HepG2 (cell line): ENCODE data around the gene SLC2A5. TPM values are rescaled to one million over a fixed set of nuclear protein-coding genes. Genes with fewer than 3 reads are reported as not detected.
A peak's percentile ranks its signal among the peaks of the same experiment; 100 is the strongest.

Source experiments
- ARID2 ChIP-seq: sonication (generic); formaldehyde crosslinking; IDR thresholded peaks from 2 replicates; pipeline ENCODE4 v1.8.1; 2022; ENCODE audit warnings: mild to moderate bottlenecking, missing genetic modification reagents, borderline replicate concordance
- CEBPZ ChIP-seq: IDR thresholded peaks from 2 replicates; pipeline ENCODE4 v1.6.1; 2012; ENCODE audit warnings: low read length, improper control_type of control experiment
- E2F2 ChIP-seq: sonication (generic); formaldehyde crosslinking; IDR thresholded peaks from 2 replicates; pipeline ENCODE4 v1.4.0; 2020; ENCODE audit warnings: missing genetic modification reagents, borderline replicate concordance
- GZF1 ChIP-seq: sonication (generic); formaldehyde crosslinking; IDR thresholded peaks from 2 replicates; pipeline ENCODE4 v1.5.1; 2020; ENCODE audit warnings: mild to moderate bottlenecking, missing genetic modification reagents
- HNF4G ChIP-seq, 2 experiments: sonication (generic) in 1 of 2; formaldehyde crosslinking in 1 of 2; IDR thresholded peaks; 2 replicates each; pipeline versions ENCODE4 v1.4.0 to v1.6.1; 2011 to 2020; ENCODE audit warnings: borderline replicate concordance in 2 of 2, low read depth in 2 of 2, mild to moderate bottlenecking in 2 of 2, low read length in 1 of 2, missing genetic modification reagents in 1 of 2, moderate library complexity in 1 of 2
- MEIS1 ChIP-seq: sonication (generic); formaldehyde crosslinking; IDR thresholded peaks from 2 replicates; pipeline ENCODE4 v1.9.0; 2021; ENCODE audit warnings: mild to moderate bottlenecking, missing genetic modification reagents, moderate library complexity, borderline replicate concordance
- PHF5A ChIP-seq: IDR thresholded peaks from one replicate; pipeline ENCODE4 v1.6.1; 2018; ENCODE audit warnings: low read depth, missing genetic modification reagents; ENCODE audit not compliant: unreplicated experiment
- SIX1 ChIP-seq: sonication (generic); formaldehyde crosslinking; IDR thresholded peaks from 2 replicates; pipeline ENCODE4 v1.4.0; 2020; ENCODE audit warnings: missing genetic modification reagents, borderline replicate concordance
- SOX6 ChIP-seq, 2 experiments: fragments of 450-650 bp in 1 of 2; sonication (generic) in 1 of 2; formaldehyde crosslinking in 1 of 2; IDR thresholded peaks; 2 replicates each; pipeline versions ENCODE4 v1.4.0 to v1.6.1; 2017 to 2020; ENCODE audit warnings: antibody characterized with exemption in 1 of 2, mild to moderate bottlenecking in 1 of 2, missing genetic modification reagents in 1 of 2
- TIGD3 ChIP-seq: sonication (generic); formaldehyde crosslinking; IDR thresholded peaks from 2 replicates; pipeline ENCODE4 v1.5.1; 2020; ENCODE audit warnings: mild to moderate bottlenecking, missing genetic modification reagents, borderline replicate concordance
- ZNF138 ChIP-seq: sonication (generic); formaldehyde crosslinking; IDR thresholded peaks from 2 replicates; pipeline ENCODE4 v1.5.0; 2020; ENCODE audit warnings: mild to moderate bottlenecking, low read depth, missing genetic modification reagents
- ZNF431 ChIP-seq: sonication (generic); formaldehyde crosslinking; IDR thresholded peaks from 2 replicates; pipeline ENCODE4 v1.9.0; 2022; ENCODE audit warnings: missing genetic modification reagents, low read depth, mild to moderate bottlenecking, borderline replicate concordance
- ZNF558 ChIP-seq: sonication (generic); formaldehyde crosslinking; IDR thresholded peaks from 2 replicates; pipeline ENCODE4 v1.9.0; 2022; ENCODE audit warnings: mild to moderate bottlenecking, missing genetic modification reagents, borderline replicate concordance
- ZNF629 ChIP-seq: sonication (generic); formaldehyde crosslinking; conservative IDR thresholded peaks from 2 replicates; pipeline ENCODE4 v1.5.0; 2020; ENCODE audit warnings: missing genetic modification reagents
- ZNF737 ChIP-seq: sonication (generic); formaldehyde crosslinking; IDR thresholded peaks from 2 replicates; pipeline ENCODE4 v1.5.0; 2020; ENCODE audit warnings: missing genetic modification reagents, mild to moderate bottlenecking, borderline replicate concordance
- ZNF780A ChIP-seq: sonication (generic); formaldehyde crosslinking; IDR thresholded peaks from 2 replicates; pipeline ENCODE4 v1.8.0; 2022; ENCODE audit warnings: mild to moderate bottlenecking, missing genetic modification reagents, moderate library complexity
- ZSCAN31 ChIP-seq: sonication (generic); formaldehyde crosslinking; IDR thresholded peaks from 2 replicates; pipeline ENCODE4 v1.5.0; 2020; ENCODE audit warnings: low read depth, mild to moderate bottlenecking, missing genetic modification reagents
- ZUFSP ChIP-seq: sonication (generic); formaldehyde crosslinking; IDR thresholded peaks from 2 replicates; pipeline ENCODE4 v1.9.0; 2021; ENCODE audit warnings: missing genetic modification reagents, mild to moderate bottlenecking, borderline replicate concordance
- polyA plus RNA-seq, 8 experiments: library from polyadenylated mRNA; depleted of rRNA in 3 of 8; stranded (reverse) in 7 of 8; unstranded in 1 of 8; fragments of >200 nt; fragmentation: Illumina TruSeq in 4 of 8; extraction: Trizol in 4 of 8; gene quantifications; 2 replicates each; pipeline versions ENCODE4 v1.2.1 to v1.2.3, GENCODE V29; 2011 to 2016; ENCODE audit warnings: low read depth in 4 of 8, missing spikeins in 1 of 8, mixed read lengths in 1 of 8; ENCODE audit not compliant: insufficient read depth in 1 of 8
- total RNA-seq, 5 experiments: library from RNA; depleted of rRNA; stranded (reverse); fragments of >200 nt; fragmentation: Illumina TruSeq; extraction: Trizol; gene quantifications; 2 replicates each; pipeline ENCODE4 v1.2.3, GENCODE V29; 2016; ENCODE audit warnings: low read depth in 1 of 5

Gene SLC2A5
- total and polyA plus RNA-seq, 2 of the 13 experiments (the other 11 are each of a cell fraction or from before 2014, with no cell fraction given), result 0.04 to 0.54 TPM

GRCh38 chr1:9110669-9111356 lies 41.4 kb upstream of the SLC2A5 start (continued):
- no peak for TF ChIP-seq ARID2 (CRISPR knock-in tag)
- 0 out of 2 replicates have a peak, but pooled peaks have one; percentile 40 for TF ChIP-seq MEIS1
- TF ChIP-seq ZNF558, result no peak
- TF ChIP-seq TIGD3 (CRISPR knock-in tag), result no peak
- no peak for TF ChIP-seq ZNF737 (CRISPR knock-in tag)
- TF ChIP-seq PHF5A (CRISPR knock-in tag), result no peak
- 0 out of 2 replicates have a peak, but pooled peaks have one; percentile 55 for TF ChIP-seq ZSCAN31 (CRISPR knock-in tag)
- TF ChIP-seq E2F2, result no peak
- no peak for TF ChIP-seq ZNF431
- TF ChIP-seq GZF1 (CRISPR knock-in tag), result no peak; the same call in 1 of the 2 replicates
- TF ChIP-seq SIX1 (CRISPR knock-in tag), result 0 out of 2 replicates have a peak, but pooled peaks have one; percentile 15
- no peak for TF ChIP-seq SOX6 (IDR thresholded peaks at IDR 0.05)
- peak; percentile 30; the same call in 1 of the 2 replicates for TF ChIP-seq SOX6 (CRISPR knock-in tag; IDR thresholded peaks at IDR 0.05)
- TF ChIP-seq ZNF629 (CRISPR knock-in tag), result no peak
- TF ChIP-seq HNF4G (IDR thresholded peaks at IDR 0.05; ENCODE audit: borderline replicate concordance, low read depth, low read length), result no peak
- no peak for TF ChIP-seq HNF4G (CRISPR knock-in tag; IDR thresholded peaks at IDR 0.05; ENCODE audit: borderline replicate concordance, low read depth)
- TF ChIP-seq CEBPZ, result no peak
- TF ChIP-seq ZUFSP, result no peak
- TF ChIP-seq ZNF780A (CRISPR knock-in tag), result no peak
- 0 out of 2 replicates have a peak, but pooled peaks have one; percentile 48 for TF ChIP-seq ZNF138 (CRISPR knock-in tag)
